Heart left ventricle (tissue), 16 donors: ENCODE data around the gene TBPL2. TPM values are rescaled to one million over a fixed set of nuclear protein-coding genes. Genes with fewer than 3 reads are reported as not detected.
A peak's percentile ranks its signal among the peaks of the same experiment; 100 is the strongest.

Experiments used
- ATAC-seq, 4 donors: fragments of 200-7000 bp; cut with Tn5 transposase; one replicate each; pipeline ENCODE4 v1.9.1; 2020 to 2022; ENCODE audit warnings: moderate library complexity in 4 of 4, mild to moderate bottlenecking in 3 of 4, moderate number of reproducible peaks in 1 of 4
- DNase-seq, 5 donors: peaks; one replicate each; pipeline ENCODE4 v3.0.0-alpha.2; 2020
- H3K27ac ChIP-seq, 12 donors: fragments of 200-600 bp; sonication (generic) in 4 of 12; one replicate each; pipeline versions ENCODE4 v1.5.0 to v1.8.0; 2016 to 2022; ENCODE audit warnings: mild to moderate bottlenecking in 2 of 12
- H3K27me3 ChIP-seq, 9 donors: fragments of 200-600 bp; sonication (generic) in 2 of 9; one replicate each; pipeline versions ENCODE4 v1.5.1 to v1.8.0; 2016 to 2022; ENCODE audit warnings: mild to moderate bottlenecking in 3 of 9
- H3K36me3 ChIP-seq, 9 donors: fragments of 200-600 bp; sonication (generic) in 2 of 9; one replicate each; pipeline versions ENCODE4 v1.5.0 to v1.8.0; 2018 to 2022; ENCODE audit warnings: mild to moderate bottlenecking in 2 of 9
- H3K4me1 ChIP-seq, 12 donors: fragments of 200-600 bp; sonication (generic) in 4 of 12; one replicate each; pipeline versions ENCODE4 v1.5.0 to v1.8.0; 2016 to 2022; ENCODE audit warnings: mild to moderate bottlenecking in 3 of 12
- H3K4me3 ChIP-seq, 12 donors: fragments of 200-600 bp; sonication (generic) in 4 of 12; one replicate each; pipeline versions ENCODE4 v1.5.0 to v1.8.0; 2017 to 2022; ENCODE audit warnings: mild to moderate bottlenecking in 9 of 12, moderate library complexity in 4 of 12
- H3K9me3 ChIP-seq, 12 donors: fragments of 200-600 bp; sonication (generic) in 4 of 12; one replicate each; pipeline versions ENCODE4 v1.5.0 to v1.8.0; 2016 to 2022; ENCODE audit warnings: mild to moderate bottlenecking in 1 of 12
- POLR2A ChIP-seq, 2 donors: fragments of 450-650 bp; IDR thresholded peaks; one replicate each; pipeline ENCODE4 v1.6.1; 2017; ENCODE audit warnings: antibody characterized with exemption in 2 of 2, mild to moderate bottlenecking in 2 of 2, moderate library complexity in 2 of 2
- WGBS, 4 donors: extraction: QIAGEN DNeasy Blood & Tissue Kit in 2 of 4; methylation state at CpG; one replicate each; pipeline versions ENCODE4 v1.1.5 to v1.1.7; 2013 to 2018; 5-methylcytosine and 5-hydroxymethylcytosine counted together
- intact Hi-C, 10 donors: fragments of 100-400 bp; cut with DNase I; formaldehyde crosslinking; loops; one replicate each; pipeline versions ENCODE4 v1.11.1 to v1.14.2; 2022
- polyA plus RNA-seq, 2 donors: library from polyadenylated mRNA; stranded (reverse); fragments of 200-250 nt; gene quantifications; one replicate each; pipeline ENCODE4 v1.2.3, GENCODE V29; 2013
- total RNA-seq, 9 donors: library from RNA; depleted of rRNA in 2 of 9; stranded (reverse); fragments of >200 nt in 2 of 9; fragmentation: NEBNext Ultra II Directional in 3 of 9; extraction: Animal tissue kit (Norgen Biotek cat#: 25700) in 3 of 9; gene quantifications; one replicate each; pipeline versions ENCODE4 v1.1.0 to v1.2.4, GENCODE V29; 2016 to 2023
- TF ChIP-seq, protein P1 (sequence below), 12 donors: fragments of 200-600 bp; sonication (generic) in 4 of 12; IDR thresholded peaks; one replicate each; pipeline versions ENCODE4 v1.5.0 to v1.8.0; 2018 to 2022; ENCODE audit warnings: antibody characterized with exemption in 12 of 12, mild to moderate bottlenecking in 5 of 12
- donor health status: ischemic (EF 13 %, LVEDD 7.1; RV severe dilation, severe dysfunction).
- donor health status: healthy with polysubstance abuse.
- donor health status: DM: no; HTN: yes; CAD: no.
- donor health status: DM: no; HTN: no; CAD: no.
- donor health status: ischemic (EF 25% LVEDD 6.9; RV normal size, moderate dysfunction).
- donor health status: ischemic (EF 25% LVEDD 5.7; RV mildly dilated, moderate dysfunction).
- donor health status: healthy.
- donor health status: DM: yes; HTN: yes; CAD: no.
- donor health status: ischemic (EF 35%, LVEDD 5.7; RV mildly dilated, moderate dysfunction).
- donor health status: nonischemic (EF 11% LVEDD 7.7; RV severe dilation, severe dysfunction).
- donor health status: DM: yes; HTN: yes; CAD: no.
- donor health status: PGD.
- donor health status: ischemic (EF 29% LVEDD 5.4; RV normal size, mild dysfunction).
- donor health status: nonischemic (EF 23%, LVEDD 6.1; RV moderate dilation, normal function).

The TBPL2 gene
- total and polyA plus RNA-seq, 11 donors, result not detected

DNA sequence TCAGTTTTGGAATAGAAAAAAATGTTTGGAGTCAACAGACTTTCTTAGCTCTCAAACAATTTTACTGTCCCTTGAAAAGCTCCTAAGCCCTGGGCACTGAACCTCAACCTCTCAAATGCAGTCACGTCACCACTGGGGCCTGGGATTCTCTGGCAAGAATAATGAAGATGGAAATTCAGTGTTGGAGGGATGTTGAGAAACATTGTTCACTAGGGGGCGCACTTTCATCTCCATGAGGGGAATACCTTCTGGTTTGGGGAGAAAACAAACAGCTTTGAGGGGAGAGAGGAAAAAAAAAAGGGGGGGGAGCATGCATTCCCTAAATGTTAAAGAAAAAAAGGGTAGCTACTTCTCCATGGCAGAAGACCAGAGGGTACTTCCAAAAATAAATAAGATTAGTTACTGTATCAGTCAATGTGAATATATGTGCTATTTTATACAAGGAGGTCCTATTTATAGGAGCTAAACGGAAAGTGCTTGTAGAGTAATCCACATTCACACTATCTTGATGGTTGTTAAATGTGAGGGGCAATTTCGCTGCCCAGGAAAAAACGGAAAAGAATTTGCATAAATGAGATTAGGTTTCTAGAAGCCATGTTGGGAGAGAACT is 5.8 kb upstream of the TBPL2 start:
- intact Hi-C loops, result loop anchor here in 9 of 10 donors (5.0 to 10.0 kb wide), 9 partner anchors 129 to 1031 kb away; partner anchors contain the start of gene KTN1 (in 1 of the 9)
- WGBS, 4 donors, result 14 to 23% (median 19%) methylated on average over 5 of the region's 5 CpGs
- H3K36me3 ChIP-seq, result no peaks in the 10 kb centered on the region
- H3K27ac ChIP-seq, result peak overlapping the region in 3 of 12 donors; percentile 30 to 57 (median 34)
- H3K9me3 ChIP-seq, result no peaks in the 10 kb centered on the region
- H3K27me3 ChIP-seq, result no peaks in the 10 kb centered on the region
- peak in 3 of 4 donors; percentile 67 to 70 (median 68) for ATAC-seq
- H3K4me1 ChIP-seq, result peaks cover 0 to 22% (median 4%) of the 10 kb centered on the region in 12 donors
- TF ChIP-seq POLR2A (IDR thresholded peaks at IDR 0.05), result no peak
- TF ChIP-seq, protein P1, sequence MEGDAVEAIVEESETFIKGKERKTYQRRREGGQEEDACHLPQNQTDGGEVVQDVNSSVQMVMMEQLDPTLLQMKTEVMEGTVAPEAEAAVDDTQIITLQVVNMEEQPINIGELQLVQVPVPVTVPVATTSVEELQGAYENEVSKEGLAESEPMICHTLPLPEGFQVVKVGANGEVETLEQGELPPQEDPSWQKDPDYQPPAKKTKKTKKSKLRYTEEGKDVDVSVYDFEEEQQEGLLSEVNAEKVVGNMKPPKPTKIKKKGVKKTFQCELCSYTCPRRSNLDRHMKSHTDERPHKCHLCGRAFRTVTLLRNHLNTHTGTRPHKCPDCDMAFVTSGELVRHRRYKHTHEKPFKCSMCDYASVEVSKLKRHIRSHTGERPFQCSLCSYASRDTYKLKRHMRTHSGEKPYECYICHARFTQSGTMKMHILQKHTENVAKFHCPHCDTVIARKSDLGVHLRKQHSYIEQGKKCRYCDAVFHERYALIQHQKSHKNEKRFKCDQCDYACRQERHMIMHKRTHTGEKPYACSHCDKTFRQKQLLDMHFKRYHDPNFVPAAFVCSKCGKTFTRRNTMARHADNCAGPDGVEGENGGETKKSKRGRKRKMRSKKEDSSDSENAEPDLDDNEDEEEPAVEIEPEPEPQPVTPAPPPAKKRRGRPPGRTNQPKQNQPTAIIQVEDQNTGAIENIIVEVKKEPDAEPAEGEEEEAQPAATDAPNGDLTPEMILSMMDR (IDR thresholded peaks at IDR 0.05), result peak; percentile 56 to 72 (median 64)
- peak in 4 of 5 donors; percentile 40 to 62 (median 52) for DNase-seq
- H3K4me3 ChIP-seq, result no peak overlapping the region

DNA sequence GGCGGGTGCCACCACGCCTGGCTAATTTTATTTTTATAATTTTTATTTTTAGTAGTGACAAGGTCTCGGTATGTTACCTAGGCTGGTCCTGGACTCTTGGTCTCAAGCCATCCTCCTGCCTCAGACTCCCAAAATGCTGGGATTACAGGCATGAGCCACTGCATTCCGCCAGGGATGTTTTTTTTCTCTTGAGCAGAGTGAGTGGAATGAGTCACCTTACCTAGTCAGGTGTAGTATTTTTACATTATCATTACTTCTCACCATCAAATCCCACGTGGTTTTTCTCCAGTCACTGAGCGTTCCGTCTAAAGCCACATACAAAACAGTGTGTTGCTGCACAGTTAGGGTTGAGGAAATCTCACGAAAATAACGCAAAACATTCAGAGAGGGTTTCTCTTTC is 870 bp upstream of the TBPL2 start:
- no peak for DNase-seq
- no peaks in the 10 kb centered on the region for H3K36me3 ChIP-seq
- H3K27ac ChIP-seq, result no peak overlapping the region
- no peak for ATAC-seq
- WGBS, 4 donors, result 82 to 88% (median 85%) methylated on average over 9 of the region's 9 CpGs
- peaks cover 0 to 4% (median 0%) of the 10 kb centered on the region in 12 donors for H3K4me1 ChIP-seq
- H3K4me3 ChIP-seq, result no peak overlapping the region
- no peaks in the 10 kb centered on the region for H3K9me3 ChIP-seq
- intact Hi-C loops, result loop anchor here in 8 of 10 donors (5.0 to 10.0 kb wide), 6 partner anchors 131 to 1034 kb away; no protein-coding TSS in a partner anchor
- TF ChIP-seq, protein P1 (IDR thresholded peaks at IDR 0.05), result no peak
- no peak for TF ChIP-seq POLR2A (IDR thresholded peaks at IDR 0.05)
- H3K27me3 ChIP-seq, result peaks cover 0 to 17% (median 0%) of the 10 kb centered on the region in 9 donors

DNA sequence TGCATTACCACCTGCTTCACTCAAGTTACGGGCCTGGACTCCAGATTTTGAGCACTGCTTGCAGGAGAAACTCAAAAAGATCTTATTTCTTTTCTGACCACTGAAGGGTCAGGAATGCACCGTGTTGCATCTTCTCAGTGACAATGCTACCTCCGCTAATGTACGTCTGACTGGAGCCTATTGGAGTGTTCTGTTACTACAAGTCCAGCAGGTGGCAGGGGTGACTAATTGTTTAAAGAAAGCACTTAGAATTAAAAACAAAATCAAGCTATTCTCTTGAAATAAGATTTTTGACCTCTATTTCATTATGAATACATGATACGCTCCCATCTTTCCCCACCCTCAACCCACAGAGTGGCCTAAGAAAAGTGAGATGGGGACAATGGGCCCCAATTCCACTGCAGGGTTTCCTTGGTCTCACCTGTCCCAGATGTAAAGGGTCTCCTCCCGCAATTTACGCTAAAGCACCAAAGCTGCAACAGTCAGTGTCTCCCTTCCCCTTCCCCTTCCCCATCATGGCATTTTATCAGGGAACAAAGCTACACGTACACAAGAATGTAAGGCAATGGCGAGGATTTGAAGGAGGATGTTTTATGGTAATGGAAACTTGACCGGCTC is 2.2 kb downstream of the TBPL2 start:
- Histone ChIP-seq H3K36me3 (no peaks in the 10 kb centered on the region), H3K4me3 (no peak overlapping the region), H3K4me1 (no peaks in the 10 kb centered on the region), H3K27me3 (peaks cover 0 to 17% (median 0%) of the 10 kb centered on the region in 9 donors), H3K27ac (no peak overlapping the region), H3K9me3 (no peaks in the 10 kb centered on the region)
- ATAC-seq (peak in 3 of 4 donors; percentile 57 to 66 (median 57)), DNase-seq (no peak)
- intact Hi-C loops, result loop anchor here in 4 of 10 donors (5.0 to 10.0 kb wide), 3 partner anchors 1034 to 1039 kb away; no protein-coding TSS in a partner anchor
- WGBS, 4 donors, result 48 to 52% (median 51%) methylated on average over 10 of the region's 10 CpGs
- TF ChIP-seq, protein P1 (IDR thresholded peaks at IDR 0.05), result peak; percentile 22 to 65 (median 46)
- TF ChIP-seq POLR2A (IDR thresholded peaks at IDR 0.05), result no peak

DNA sequence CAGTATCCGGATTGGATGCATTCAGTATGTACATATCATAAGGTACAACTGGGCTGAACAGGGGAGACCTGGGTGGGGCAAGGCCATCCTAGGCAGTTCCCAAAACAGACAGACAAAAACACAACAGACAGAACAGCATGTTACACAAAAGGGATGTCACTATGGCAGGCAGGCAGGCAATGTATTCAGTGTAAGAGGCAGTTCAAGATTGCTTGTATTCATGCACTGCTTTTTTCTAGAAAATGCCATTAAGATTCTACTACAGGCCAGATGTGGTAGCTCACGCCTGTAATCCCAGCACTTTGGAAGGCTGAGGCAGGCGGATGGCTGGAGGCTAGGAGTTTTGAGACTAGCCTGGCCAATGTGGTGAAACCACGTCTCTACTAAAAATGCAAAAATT is 3.5 kb downstream of the TBPL2 start:
- peaks cover 0 to 17% (median 0%) of the 10 kb centered on the region in 9 donors for H3K27me3 ChIP-seq
- H3K27ac ChIP-seq, result no peak overlapping the region
- H3K36me3 ChIP-seq, result no peaks in the 10 kb centered on the region
- H3K4me1 ChIP-seq, result no peaks in the 10 kb centered on the region
- DNase-seq (no peak), ATAC-seq (no peak)
- WGBS, 4 donors, result 74 to 89% (median 87%) methylated on average over 4 of the region's 4 CpGs
- intact Hi-C loops, result loop anchor here in 4 of 10 donors (5.0 to 10.0 kb wide), 3 partner anchors 1035 to 1040 kb away; no protein-coding TSS in a partner anchor
- TF ChIP-seq, protein P1 (IDR thresholded peaks at IDR 0.05), result no peak
- TF ChIP-seq POLR2A (IDR thresholded peaks at IDR 0.05), result no peak
- no peak overlapping the region for H3K4me3 ChIP-seq
- no peaks in the 10 kb centered on the region for H3K9me3 ChIP-seq
